HUES64 (cell line): Measurements from ENCODE around the gene KIAA1549.
A peak's percentile ranks its signal among the peaks of the same experiment; 100 is the strongest.

ENCODE experiments used
- H3K27ac ChIP-seq: 2 replicates; pipeline ENCODE4 v1.7.0; 2013; ENCODE audit warnings: low read depth, low read length, inconsistent platforms
- H3K27me3 ChIP-seq: 2 replicates; pipeline ENCODE4 v1.6.1; 2013; ENCODE audit warnings: mild to moderate bottlenecking, low read length; ENCODE audit not compliant: insufficient read depth
- H3K36me3 ChIP-seq: 2 replicates; pipeline ENCODE4 v1.6.1; 2013; ENCODE audit warnings: mild to moderate bottlenecking, low read length; ENCODE audit not compliant: insufficient read depth
- H3K4me1 ChIP-seq: 2 replicates; pipeline ENCODE4 v1.6.1; 2013; ENCODE audit warnings: mild to moderate bottlenecking, low read length, moderate library complexity; ENCODE audit not compliant: insufficient read depth
- H3K4me3 ChIP-seq: 2 replicates; pipeline ENCODE4 v1.5.1; 2013; ENCODE audit warnings: mild to moderate bottlenecking, low read length, moderate library complexity
- H3K9ac ChIP-seq: 2 replicates; pipeline ENCODE4 v1.6.1; 2013; ENCODE audit warnings: mild to moderate bottlenecking, low read depth, low read length
- H3K9me3 ChIP-seq: 2 replicates; pipeline ENCODE4 v1.6.1; 2013; ENCODE audit warnings: low read depth, low read length; ENCODE audit not compliant: insufficient read depth
- WGBS: fragments of 150-250, 120-280 bp; methylation state at CpG from one replicate; pipeline ENCODE4 v1.1.7; 2013; ENCODE audit warnings: missing lambda C conversion rate; 5-methylcytosine and 5-hydroxymethylcytosine counted together

The KIAA1549 gene

DNA sequence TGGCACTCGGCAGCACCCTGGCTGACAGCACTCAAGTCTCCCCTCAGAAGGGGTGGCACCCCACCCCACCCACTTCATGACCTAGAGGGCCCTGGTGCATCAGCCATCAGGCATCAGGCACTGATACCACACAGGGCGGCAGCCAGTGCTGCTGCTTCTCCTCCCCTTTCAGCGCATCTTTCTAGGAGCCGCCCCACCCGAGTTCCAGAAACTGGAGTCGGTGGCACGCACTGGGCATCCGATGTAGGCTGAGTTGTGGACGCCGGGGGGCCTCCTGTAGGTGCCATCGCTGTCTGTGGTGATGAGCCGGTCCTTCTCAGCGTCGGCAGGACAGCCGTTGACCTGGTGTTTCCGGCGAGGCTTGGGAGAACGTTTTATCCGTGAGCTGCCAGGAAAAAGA is 113.4 kb downstream of the KIAA1549 start:
- peaks cover under 1% of the 10 kb centered on the region; the same call in 1 of the 2 replicates for H3K4me1 ChIP-seq
- H3K27ac ChIP-seq: no peak overlapping the region
- H3K9ac ChIP-seq: no peak overlapping the region
- no peaks in the 10 kb centered on the region for H3K27me3 ChIP-seq
- H3K4me3 ChIP-seq: no peak overlapping the region
- no peaks in the 10 kb centered on the region for H3K9me3 ChIP-seq
- 95% methylated on average over 19 of the region's 19 CpGs for WGBS
- H3K36me3 ChIP-seq: peaks cover 58% of the 10 kb centered on the region

DNA sequence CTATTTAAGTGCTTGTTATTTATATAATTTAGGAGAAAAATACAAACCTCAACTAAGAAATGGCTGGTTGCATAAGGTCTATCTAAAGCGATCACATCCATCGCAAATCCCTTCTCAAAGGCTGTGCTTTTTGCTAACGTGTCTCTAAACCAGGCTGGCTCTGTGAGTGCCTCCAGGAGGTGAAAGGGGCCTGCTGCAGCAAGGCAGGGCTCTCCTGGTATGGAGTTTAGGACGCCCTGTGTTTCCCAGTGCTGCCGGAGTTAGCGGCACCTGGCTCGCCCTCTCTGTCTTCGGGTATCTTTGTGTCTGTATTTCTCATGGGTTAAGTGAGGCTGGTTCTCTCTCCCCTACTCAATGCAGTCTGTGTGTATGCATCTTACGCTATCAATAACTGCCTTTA is 114.8 kb downstream of the KIAA1549 start:
- no peaks in the 10 kb centered on the region for H3K9me3 ChIP-seq
- H3K27ac ChIP-seq: no peak overlapping the region
- H3K4me3 ChIP-seq: no peak overlapping the region
- no peaks in the 10 kb centered on the region for H3K4me1 ChIP-seq
- 93% methylated on average over 9 of the region's 9 CpGs for WGBS
- peaks cover 55% of the 10 kb centered on the region for H3K36me3 ChIP-seq
- H3K27me3 ChIP-seq: no peaks in the 10 kb centered on the region
- no peak overlapping the region for H3K9ac ChIP-seq

DNA sequence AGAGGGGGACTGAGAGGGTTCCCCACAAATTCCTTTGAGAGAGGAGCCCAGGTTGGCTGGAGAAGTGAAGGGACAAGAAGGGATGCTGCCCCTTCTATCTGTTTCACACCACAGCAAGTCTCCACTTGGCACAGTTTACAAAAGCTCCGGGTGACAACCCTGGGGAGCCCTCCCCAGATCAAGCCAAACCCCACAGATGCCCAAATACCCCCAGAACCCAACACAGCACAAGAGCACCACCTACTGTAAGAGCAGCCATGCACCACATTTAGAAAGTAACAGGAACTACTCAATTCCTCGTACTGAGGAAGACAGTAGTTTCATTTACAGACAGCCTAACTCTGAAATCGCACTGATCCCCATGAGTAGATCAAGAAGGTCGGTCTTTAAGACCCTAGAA is 115.3 kb downstream of the KIAA1549 start:
- no peak overlapping the region for H3K9ac ChIP-seq
- H3K36me3 ChIP-seq: peaks cover 57% of the 10 kb centered on the region
- WGBS: 97% methylated on average over 4 of the region's 4 CpGs
- no peak overlapping the region for H3K27ac ChIP-seq
- no peaks in the 10 kb centered on the region for H3K4me1 ChIP-seq
- no peaks in the 10 kb centered on the region for H3K9me3 ChIP-seq
- no peaks in the 10 kb centered on the region for H3K27me3 ChIP-seq
- H3K4me3 ChIP-seq: no peak overlapping the region

DNA sequence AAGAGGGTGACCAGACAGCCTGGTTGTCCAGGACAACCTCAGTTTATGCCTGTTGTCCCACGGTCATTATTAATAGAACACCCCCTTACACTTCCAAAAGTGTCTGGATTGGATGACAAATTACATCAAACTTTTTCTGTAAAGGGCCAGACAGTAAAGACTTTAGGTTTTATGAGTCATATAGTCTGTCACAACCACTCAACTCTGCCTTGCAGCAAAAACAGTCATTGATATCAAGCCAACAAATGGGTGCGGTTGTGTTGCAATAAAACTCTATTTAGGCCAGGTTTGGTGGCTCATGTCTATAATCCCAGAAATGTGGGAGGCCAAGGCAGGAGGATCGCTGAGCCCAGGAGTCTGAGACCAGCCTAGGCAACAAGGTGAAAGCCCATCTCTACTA is 116.5 kb downstream of the KIAA1549 start:
- H3K4me3 ChIP-seq: no peak overlapping the region
- no peaks in the 10 kb centered on the region for H3K27me3 ChIP-seq
- H3K27ac ChIP-seq: no peak overlapping the region
- H3K36me3 ChIP-seq: peaks cover 61% of the 10 kb centered on the region
- H3K9me3 ChIP-seq: no peaks in the 10 kb centered on the region
- no peaks in the 10 kb centered on the region for H3K4me1 ChIP-seq
- 93% methylated on average over 3 of the region's 3 CpGs for WGBS
- no peak overlapping the region for H3K9ac ChIP-seq

DNA sequence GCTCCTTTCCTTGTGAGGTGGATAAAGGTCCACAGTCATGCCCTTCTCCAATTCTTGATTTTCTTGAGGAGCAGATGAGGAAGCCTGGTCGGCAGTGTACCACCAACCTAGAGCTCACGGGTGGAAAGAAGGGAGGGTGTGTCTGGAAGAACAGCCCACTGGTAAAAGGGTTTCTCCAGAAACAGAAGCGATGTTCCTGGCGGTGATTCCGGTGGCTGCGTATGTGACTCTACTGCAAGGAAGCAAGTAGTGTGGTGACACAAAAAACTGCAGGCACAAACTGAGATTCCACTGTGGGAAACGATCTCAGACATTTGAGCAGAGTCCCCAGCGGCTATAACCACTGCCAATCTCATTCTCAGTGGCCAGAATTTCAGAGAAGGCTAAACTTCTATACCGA is 117.3 kb downstream of the KIAA1549 start:
- Histone ChIP-seq H3K36me3 (peaks cover 64% of the 10 kb centered on the region), H3K9me3 (no peaks in the 10 kb centered on the region), H3K4me1 (no peaks in the 10 kb centered on the region), H3K27me3 (no peaks in the 10 kb centered on the region), H3K4me3 (no peak overlapping the region), H3K27ac (no peak overlapping the region), H3K9ac (no peak overlapping the region)
- WGBS: 93% methylated on average over 9 of the region's 9 CpGs

DNA sequence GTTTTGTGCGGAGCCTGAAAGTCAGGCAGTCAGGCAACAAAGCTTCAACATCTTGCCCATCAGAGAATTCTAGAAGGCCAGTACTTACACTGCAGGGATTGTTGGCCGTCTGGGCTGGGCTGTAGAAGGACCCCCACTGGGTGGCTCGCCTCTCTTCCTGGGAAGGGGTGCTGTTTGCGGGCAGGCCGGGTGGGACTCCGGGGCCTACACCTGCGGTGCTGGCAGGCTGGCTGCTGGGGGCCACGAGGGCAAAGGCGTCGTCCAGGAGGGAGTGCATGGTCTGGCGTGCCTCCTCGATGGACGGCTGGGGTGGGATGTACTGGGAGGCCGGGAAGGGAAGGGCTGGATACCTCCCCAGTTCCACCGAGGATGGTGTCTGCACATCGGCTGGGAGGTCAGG is 120.1 kb downstream of the KIAA1549 start:
- Histone ChIP-seq H3K36me3 (peaks cover 62% of the 10 kb centered on the region), H3K4me1 (no peaks in the 10 kb centered on the region), H3K9me3 (no peaks in the 10 kb centered on the region), H3K4me3 (no peak overlapping the region), H3K9ac (no peak overlapping the region), H3K27ac (no peak overlapping the region), H3K27me3 (no peaks in the 10 kb centered on the region)
- WGBS: 94% methylated on average over 16 of the region's 16 CpGs

DNA sequence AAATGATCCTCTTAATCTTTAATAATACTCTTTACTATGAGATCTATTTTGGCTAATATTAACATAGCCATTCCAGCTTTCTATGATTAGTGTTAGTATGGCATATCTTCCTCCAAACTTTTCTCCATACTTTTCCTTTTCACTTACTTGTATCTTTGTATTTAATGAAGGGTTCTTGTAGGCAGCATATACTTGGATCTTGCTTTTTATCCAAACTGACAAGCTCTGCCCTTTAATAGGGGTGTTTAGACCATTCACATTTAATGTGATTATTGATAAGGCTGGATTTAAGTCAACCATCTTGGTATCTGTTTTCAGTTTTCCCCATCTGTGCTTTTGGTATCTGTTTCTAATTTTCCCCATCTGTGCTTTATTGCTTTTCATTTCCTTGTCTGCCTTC is 123.5 kb downstream of the KIAA1549 start:
- Histone ChIP-seq H3K36me3 (peaks cover 44% of the 10 kb centered on the region), H3K9ac (no peak overlapping the region), H3K27me3 (no peaks in the 10 kb centered on the region), H3K27ac (no peak overlapping the region), H3K4me1 (peaks cover 19% of the 10 kb centered on the region), H3K9me3 (no peaks in the 10 kb centered on the region), H3K4me3 (no peak overlapping the region)

DNA sequence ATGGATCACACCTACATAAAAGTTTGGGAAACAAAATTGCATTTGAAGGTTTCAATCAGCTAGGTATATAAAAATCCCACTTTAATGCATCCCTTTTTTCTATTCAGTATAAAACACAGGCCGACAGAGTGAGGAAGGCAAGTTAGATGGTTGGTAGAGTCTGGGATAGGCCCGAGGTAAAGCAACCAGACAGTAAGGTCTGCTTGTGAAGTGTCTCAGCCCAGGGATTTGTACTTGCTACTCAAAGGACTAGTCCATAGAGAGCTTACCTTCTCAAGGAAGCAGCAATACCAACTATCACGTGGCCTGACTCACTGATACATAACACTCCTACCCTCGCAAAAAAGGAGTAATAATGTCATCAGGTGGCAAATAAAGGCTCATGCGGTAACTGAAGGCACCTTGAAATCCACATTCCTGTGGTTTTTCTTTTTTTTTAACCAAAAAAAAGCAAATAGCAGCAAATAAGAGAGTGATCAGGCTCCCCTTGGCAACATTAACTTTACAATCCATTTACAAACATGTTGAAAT is 127.0 kb downstream of the KIAA1549 start:
- Histone ChIP-seq H3K27ac (peak overlapping the region; percentile 5; the same call in 1 of the 2 replicates), H3K4me3 (no peak overlapping the region), H3K27me3 (no peaks in the 10 kb centered on the region), H3K9ac (no peak overlapping the region), H3K9me3 (no peaks in the 10 kb centered on the region; the same call in 1 of the 2 replicates), H3K4me1 (peaks cover 19% of the 10 kb centered on the region), H3K36me3 (peaks cover 50% of the 10 kb centered on the region)
- 84% methylated on average over 5 of the region's 5 CpGs for WGBS

DNA sequence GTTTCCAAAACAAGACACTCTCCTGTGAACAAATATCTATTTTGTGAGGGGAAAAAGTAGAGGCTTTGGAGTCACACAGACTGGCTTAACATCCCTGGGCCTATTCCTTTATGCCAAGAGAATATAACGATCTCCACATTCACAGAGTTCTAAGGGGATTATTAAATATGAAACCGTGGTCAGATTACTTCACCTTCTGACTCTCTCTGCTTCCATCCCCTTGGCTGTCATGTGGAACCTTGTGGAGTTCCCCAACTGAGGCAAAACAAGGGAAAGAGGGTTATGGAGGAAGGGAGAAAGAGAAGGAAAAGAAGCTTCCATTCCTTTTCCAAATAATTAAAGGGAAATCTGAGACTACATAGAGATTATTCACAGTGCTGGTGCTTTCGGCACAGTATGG is 127.7 kb downstream of the KIAA1549 start:
- Histone ChIP-seq H3K9me3 (no peaks in the 10 kb centered on the region; the same call in 1 of the 2 replicates), H3K36me3 (peaks cover 45% of the 10 kb centered on the region), H3K27me3 (no peaks in the 10 kb centered on the region), H3K9ac (no peak overlapping the region), H3K4me1 (peaks cover 20% of the 10 kb centered on the region), H3K27ac (peak overlapping the region; percentile 50; the same call in 1 of the 2 replicates), H3K4me3 (no peak overlapping the region)
- WGBS: 100% methylated on average over 1 of the region's 3 CpGs

DNA sequence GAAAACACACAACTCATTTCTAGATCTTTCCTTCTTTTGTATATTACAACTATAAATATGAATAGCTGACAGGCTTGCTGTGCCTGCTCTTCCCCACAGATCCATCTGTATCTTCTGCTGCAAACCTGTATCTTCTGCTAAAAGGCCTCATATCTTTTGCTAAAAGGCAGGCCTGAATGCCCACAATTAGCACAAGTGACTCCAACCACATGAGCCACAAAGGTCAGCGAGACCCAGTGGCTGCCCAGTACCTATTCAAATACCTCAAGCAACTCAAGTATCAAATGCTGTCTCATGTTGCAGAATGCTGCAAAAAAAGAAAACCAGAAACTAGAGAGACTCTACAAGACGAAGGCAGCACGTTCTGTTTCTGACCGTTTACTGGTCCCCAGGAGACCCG is 128.7 kb downstream of the KIAA1549 start:
- WGBS: 93% methylated on average over 5 of the region's 5 CpGs
- H3K9ac ChIP-seq: no peak overlapping the region
- no peak overlapping the region for H3K4me3 ChIP-seq
- H3K36me3 ChIP-seq: peaks cover 43% of the 10 kb centered on the region
- H3K27me3 ChIP-seq: no peaks in the 10 kb centered on the region
- H3K4me1 ChIP-seq: peaks cover 25% of the 10 kb centered on the region
- no peaks in the 10 kb centered on the region; the same call in 1 of the 2 replicates for H3K9me3 ChIP-seq
- H3K27ac ChIP-seq: no peak overlapping the region

DNA sequence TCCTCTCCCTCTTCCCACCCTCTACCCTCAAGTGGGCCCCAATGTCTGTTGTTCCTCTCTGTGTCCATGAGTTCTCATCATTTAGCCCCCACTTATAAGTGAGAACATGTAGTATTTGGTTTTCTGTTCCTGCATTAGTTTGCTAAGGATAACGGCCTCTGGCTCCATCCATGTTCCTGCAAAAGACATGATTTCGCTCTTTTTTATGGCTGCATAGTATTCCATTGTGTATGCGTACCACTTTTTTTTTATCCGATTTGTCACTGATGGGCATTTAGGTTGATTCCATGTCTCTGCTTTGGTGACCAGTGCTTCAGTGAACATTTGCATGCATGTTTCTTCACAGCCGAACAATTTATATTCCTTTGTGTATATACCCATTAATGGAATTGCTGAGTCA is 131.5 kb downstream of the KIAA1549 start:
- H3K9ac ChIP-seq: no peak overlapping the region
- peaks cover 36% of the 10 kb centered on the region for H3K36me3 ChIP-seq
- WGBS: 95% methylated on average over 4 of the region's 5 CpGs
- H3K4me3 ChIP-seq: no peak overlapping the region
- H3K27me3 ChIP-seq: no peaks in the 10 kb centered on the region
- no peaks in the 10 kb centered on the region; the same call in 1 of the 2 replicates for H3K9me3 ChIP-seq
- H3K27ac ChIP-seq: no peak overlapping the region
- peaks cover 21% of the 10 kb centered on the region for H3K4me1 ChIP-seq
